Measurements from ENCODE around the gene CACNA1C.

The CACNA1C gene

GRCh38 chr12:2639020-2639298, 586.2 kb downstream of the CACNA1C start:
- no peak for DNase-seq

GRCh38 chr12:2640281-2640680, 587.5 kb downstream of the CACNA1C start:
- no peak for DNase-seq

DNA sequence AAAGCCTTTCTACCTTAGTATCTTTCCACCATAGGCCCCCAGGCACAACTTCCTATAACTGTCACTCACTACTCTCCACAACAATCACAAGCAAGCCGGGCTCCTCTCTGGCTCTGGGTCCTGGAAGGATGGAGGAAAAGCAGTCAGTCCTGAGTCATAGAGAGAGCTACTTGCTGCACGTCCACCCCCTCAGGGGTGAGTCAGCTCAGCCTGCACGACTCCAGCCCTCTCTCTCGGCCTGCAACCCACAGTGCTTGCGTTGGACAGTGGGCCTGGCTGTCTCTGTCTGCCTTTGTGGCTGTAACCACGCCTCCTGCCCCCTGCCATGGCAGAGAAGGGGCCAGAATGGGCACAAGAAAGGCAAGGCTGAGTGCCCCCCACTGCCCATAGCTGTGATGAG, 587.9 kb downstream of the CACNA1C start:
- DNase-seq = no peak

DNA sequence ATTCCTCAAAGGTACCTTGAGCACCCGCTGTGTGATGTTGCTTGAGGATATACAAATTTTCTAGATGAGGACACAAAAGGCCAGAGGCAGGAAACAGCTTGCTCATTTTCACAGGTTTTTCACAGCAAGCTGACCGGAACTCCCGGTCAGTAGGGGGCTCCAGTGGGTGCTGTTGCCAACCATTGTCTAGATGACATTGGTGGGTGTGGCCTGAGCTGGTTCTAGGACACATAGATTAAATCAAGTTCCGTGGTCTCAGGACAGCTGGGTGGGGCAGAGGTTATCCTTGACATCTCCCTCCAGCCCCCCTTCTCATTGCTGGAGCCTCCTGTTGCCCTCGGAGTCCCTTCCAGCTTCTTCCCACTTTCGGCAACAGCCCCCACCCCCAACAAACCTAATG, 588.4 kb downstream of the CACNA1C start:
- no peak for DNase-seq

DNA sequence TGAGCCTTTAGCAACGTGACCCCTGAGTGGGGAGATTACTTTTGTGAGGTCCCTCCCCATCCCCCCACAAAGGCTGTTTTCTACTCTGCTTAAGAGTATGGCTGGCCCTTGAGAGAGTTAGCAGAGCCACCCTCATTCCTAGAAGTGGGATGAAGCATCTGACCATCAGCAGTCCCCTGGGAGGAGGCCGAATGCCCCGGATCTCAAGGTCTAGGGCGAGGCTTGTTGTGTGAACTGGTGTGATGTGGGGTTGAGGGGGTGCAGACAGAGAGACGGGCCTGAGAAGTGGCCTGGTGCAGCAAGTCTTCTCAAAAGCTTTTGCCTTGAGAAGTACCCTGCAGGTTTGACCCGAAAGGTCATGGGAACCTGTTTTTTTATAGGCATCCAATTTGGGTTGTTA, 589.0 kb downstream of the CACNA1C start:
- DNase-seq = no peak

DNA sequence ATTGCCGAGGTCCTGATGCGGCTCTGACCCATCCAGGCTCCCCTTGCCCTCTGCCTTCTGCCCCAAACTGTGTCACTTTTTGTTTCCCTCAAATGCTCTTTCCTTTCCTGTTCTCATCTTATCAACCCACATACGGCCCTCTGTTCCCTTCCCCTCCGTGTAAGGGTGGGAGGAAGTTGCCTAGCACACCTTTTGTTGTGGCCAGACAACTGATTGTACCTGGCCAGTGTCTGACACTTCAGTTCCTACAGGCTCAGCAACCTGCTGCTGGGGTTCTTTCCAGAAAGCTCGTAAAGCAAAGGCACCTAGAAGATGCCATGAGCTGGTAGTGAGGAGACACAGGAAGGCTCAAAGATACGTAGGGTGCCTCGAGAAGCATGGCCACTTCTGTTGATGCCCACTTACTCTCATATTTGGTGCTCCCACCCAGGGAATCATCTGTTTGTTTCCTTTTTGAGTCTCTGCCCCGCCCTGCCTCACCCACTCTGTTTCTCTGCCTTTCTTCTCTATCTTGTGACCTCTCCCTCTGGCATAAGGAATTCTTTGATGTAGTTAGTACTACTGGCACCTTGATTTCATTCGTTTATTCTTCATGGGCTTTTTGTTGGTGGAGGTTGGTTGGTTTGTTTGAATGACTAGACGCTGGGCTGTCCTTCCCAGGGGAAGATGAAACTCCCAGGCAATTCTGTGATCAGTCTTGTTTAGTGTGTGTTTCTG, 589.5 kb downstream of the CACNA1C start:
- no peak for DNase-seq

DNA sequence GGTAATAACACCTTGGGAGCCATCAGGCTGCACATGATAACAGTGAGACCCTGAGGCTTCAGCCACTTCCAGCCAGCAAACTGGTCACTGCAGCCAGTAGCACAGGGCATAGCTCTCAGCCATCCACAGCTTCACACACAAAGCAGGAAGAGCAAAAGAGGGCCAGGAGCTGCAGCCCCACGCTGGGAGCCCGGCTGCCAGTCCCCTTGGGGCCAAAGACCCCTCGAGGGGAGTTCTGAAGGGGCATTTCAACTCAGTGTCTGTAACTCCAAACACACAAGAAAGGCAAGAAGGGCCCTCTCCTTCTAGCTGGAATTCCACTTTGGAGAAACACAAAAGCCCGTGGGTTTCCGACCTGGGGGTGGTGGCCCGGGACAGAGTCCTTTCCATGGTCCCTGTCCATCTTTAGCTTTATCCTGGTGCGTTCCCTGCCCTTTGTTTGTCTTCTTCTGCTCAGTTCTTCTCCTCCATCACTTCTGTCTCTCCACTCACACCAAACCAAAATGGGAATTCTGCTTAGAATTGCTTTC, 590.2 kb downstream of the CACNA1C start:
- no peak for DNase-seq

GRCh38 chr12:2643576-2644135, 590.9 kb downstream of the CACNA1C start:
- no peak for DNase-seq

DNA sequence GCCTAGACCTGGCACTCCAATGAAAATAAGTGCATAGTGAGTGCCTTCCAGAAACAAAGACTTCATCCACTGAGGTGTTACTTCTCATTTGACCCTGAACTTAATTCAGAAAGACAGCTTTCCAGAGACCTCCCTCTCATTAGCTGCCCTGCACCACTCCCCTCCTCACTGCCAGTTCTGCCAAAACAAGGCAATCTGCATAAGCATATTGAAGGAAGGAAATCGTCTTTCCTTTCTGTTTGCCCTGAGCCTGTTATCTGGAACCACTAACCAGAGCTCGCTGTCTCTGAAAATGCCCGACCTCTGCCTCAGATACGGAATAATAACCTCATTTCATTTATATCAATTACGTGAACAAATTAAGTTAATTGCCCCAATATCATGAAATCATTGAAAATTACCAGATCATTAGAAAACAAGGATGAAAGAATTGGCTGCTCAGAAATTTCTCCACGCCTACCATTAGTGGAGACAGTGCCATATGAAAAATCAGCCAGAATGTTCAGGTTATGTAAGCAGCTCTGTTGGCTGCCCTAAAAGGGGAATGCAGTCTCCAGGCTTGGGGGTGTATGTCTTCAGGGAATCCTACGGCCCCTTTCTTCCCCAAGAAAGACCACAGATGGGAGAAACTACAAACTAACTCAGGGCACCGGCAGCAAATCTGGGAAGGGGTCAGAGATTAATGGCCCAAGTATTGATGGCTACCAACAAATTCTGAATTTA, 592.1 kb downstream of the CACNA1C start:
- no peak for DNase-seq

GRCh38 chr12:2645460-2645859, 592.7 kb downstream of the CACNA1C start:
- DNase-seq = no peak

- DNase-seq = no peak
Measured at GRCh38 chr12:2646341-2646740, 593.6 kb downstream of the CACNA1C start.

DNA sequence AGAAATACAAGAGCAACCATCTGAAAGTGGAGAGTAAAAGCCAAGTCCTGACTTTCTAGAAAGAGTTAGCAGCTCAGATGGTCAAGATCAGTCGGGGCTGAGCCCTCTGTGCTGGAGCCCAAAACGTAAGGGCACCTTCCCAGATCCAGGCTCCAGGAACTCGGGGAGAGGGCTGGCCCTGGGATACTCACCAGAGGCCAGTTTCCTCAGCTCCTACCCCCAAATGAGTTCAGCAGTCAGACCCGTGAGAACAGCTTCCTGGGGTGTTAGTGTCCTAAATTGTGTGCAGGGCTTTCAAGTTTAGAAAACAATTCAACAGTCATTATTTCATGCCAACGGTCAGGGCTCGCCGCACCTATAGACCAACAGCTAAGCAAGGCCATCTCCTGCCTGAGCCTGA, 594.4 kb downstream of the CACNA1C start:
- no peak for DNase-seq

- DNase-seq = no peak
Measured at GRCh38 chr12:2648406-2648805, 595.6 kb downstream of the CACNA1C start.

DNA sequence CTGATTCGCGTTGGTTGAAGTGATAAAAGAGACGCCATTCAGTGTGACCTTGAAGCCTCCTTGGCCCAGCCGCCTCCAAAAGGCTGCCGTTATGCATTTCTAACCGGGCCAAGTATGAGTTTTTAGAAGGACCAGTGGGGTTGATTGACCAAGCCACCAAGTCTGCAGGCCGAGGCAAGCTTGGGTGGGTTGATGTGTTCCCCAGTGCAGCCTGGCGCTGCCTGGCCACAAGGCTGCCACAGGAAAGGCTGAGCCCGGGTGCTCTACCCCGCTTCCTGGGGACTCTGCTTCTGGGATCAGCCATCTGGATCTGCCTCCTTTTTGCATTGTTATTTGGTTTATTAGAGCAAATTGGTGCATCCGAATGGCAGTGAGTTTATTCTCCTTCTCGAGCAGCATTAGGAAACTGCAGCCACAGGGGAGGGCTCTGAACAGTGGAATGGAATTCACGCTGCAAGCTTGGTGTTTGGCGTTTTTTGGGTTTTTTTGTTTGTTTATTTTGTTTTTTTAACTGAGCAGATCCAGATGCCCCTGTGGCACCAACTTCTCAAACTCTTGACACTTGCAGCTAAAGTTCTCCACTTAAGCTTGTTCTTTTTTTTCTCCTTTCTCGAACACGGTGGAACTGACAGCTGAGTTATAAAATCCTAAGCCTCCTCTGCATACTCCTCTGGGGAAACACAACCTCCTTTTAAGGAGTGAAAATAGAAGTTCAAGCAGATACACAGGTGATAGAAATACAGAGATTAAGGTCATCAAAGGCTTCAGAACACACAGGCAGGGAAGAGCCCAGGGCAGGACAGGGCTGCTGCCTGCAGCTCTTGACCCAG, 596.6 kb downstream of the CACNA1C start:
- no peak for DNase-seq

DNA sequence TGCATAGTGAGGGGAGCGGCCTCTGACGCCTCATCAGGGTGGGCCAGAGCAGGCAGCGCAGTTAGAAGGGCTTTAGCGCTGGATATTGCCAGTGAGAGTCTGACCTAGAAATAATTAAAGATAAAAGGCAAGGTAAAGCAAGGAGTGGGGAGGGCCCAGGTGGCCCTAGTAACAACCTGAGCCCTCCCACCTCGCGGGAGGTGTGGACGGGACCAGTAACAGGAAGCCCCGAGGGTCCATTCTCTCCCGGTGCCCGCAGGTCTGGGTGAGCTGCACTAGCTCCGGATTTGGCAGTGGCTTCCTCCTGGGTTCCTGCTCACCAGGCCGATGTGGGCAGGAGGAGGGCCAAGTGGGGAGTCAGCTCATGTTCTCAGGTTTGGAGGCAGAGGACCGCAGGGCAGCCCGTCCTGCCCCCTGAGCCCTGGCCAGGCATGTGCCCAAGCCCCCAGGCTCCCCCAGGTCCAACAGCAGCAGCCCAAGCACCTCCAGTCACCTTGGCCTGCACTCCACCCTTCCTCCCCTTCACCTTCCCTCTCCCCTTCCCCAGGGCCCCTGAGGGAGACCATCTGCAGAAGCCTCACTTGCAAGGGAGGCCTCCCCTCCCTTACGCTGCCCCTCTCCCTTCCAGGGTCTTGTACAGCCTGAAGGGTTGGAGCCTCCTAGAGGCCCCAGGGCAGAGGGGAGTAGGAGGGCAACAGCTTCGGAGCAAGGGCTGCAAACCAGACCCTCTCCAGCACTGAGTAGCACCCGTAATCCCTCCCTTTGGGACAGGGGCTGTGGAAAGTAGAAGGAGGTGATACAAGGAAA, 597.7 kb downstream of the CACNA1C start:
- no peak for DNase-seq

DNA sequence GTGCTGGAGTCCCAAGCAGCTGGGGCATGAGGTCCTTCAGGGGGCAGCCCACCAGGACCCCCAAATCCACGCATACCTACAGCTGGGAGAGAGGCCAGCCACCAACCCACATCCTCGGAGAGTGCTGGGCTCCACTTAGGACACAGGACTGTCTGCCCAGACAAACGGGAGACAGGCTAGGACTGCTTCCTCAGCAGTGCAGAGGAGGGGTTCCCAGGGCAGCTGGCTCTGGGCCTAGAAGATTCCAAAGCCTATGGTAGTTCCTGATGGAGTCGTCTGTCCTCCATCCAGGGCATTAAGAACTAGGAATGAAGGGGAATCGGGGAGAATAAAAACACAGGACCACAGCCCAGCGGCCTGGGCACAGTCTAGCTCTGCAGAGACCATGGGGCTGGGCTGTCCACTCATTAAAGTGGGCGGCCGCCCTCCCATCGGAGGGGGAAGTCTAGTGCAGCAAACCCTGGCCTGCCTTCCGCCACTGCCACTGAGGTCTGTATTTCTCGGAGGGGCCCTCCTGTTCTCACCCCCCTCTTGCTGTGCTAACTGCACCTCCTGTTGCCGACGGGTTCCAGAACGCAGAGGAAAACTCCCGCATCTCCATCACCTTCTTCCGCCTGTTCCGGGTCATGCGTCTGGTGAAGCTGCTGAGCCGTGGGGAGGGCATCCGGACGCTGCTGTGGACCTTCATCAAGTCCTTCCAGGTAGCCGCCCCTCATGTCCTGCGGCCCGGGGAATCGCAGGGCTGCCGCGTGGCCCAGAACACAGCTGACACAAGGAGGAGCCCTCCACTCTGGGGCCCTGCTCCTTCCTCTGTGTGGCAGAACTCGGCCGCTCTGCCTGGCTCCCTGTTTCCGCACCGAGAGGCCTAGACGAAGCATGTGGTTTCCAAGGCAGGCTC, 598.5 kb downstream of the CACNA1C start:
- no peak for DNase-seq

- DNase-seq = no peak
Measured at GRCh38 chr12:2652011-2652400, 599.2 kb downstream of the CACNA1C start.

- no peak for DNase-seq
Measured at GRCh38 chr12:2652401-2653081, 599.8 kb downstream of the CACNA1C start.

- no peak for DNase-seq
Measured at GRCh38 chr12:2653461-2653965, 600.7 kb downstream of the CACNA1C start.

DNA sequence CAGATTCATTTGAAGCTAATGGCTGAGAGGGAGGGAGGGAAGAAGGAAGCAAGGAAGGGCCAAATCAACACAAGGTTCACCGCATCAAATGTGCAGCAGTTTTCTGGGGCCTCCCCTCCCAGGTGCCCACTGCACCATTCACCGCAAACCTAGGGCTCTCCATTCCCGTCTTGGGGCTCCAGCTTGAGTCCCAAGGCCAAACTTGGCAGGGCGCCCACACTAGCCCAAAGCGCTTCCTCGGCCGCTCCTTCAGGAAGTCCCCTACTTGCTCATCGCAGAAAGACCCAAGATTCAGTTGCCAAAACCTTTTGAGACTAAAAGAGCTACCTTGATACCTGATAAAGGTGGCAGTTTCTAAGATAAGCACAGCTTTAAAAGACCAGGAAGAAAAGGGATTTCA, 601.5 kb downstream of the CACNA1C start:
- DNase-seq = no peak

DNA sequence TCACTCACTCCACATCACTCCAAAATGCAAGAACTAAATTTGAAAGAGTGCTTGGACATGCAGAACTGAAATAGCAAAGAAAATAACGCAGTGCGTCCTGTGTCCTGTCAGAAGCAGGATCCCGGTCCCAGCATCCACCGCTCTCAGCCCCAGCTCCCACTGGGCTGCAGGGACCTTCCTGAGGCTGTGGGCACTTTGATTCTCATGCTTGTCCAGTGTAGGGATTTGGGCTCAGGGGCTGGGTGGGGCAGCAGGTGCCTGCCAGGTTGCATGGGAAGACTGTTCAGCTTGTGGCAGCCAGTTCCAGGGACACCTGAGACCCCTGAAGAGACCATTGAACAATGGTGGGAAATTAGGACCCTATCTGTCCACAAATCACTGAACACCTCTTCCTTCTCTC, 602.0 kb downstream of the CACNA1C start:
- no peak for DNase-seq

Data from CD4-positive, alpha-beta T cell treated with Interleukin-10 for 1 hour (primary cell).